Fibroblast of lung (primary cell): ENCODE measurements around the gene PCGF3. TPM values are rescaled to one million over a fixed set of nuclear protein-coding genes. Genes with fewer than 3 reads are reported as not detected.
"Not testable (repeated sequence)": the region's sequence is repeated elsewhere in the genome, so short reads cannot be mapped to it uniquely, and the experiment has no call there.

ENCODE experiments used
- DNase-seq, 2 donors: peaks; one replicate each; pipeline versions ENCODE4 v3.0.0 to v3.0.0-alpha.2; 2010; ENCODE audit warnings: low read depth in 2 of 2
- H2AFZ ChIP-seq: 2 replicates; pipeline ENCODE4 v1.5.1; 2012; ENCODE audit warnings: low read length, control low read depth, inconsistent platforms
- H3K27ac ChIP-seq: 2 replicates; pipeline ENCODE4 v1.5.1; 2011; ENCODE audit warnings: low read length, control low read depth; ENCODE audit not compliant: insufficient read depth
- H3K27me3 ChIP-seq: 2 replicates; pipeline ENCODE4 v1.5.1; 2011; ENCODE audit warnings: mild to moderate bottlenecking, low read length; ENCODE audit not compliant: control insufficient read depth, insufficient read depth
- H3K36me3 ChIP-seq: 2 replicates; pipeline ENCODE4 v1.5.1; 2011; ENCODE audit warnings: low read length; ENCODE audit not compliant: control insufficient read depth, insufficient read depth
- H3K4me1 ChIP-seq: 2 replicates; pipeline ENCODE4 v1.5.1; 2011; ENCODE audit warnings: low read length; ENCODE audit not compliant: control insufficient read depth, insufficient read depth; ENCODE audit errors: extremely low read depth
- H3K4me2 ChIP-seq: 2 replicates; pipeline ENCODE4 v1.5.1; 2011; ENCODE audit warnings: low read length, control low read depth; ENCODE audit not compliant: insufficient read depth; ENCODE audit errors: extremely low read depth
- H3K4me3 ChIP-seq, 4 experiments: fragments of 200-600 bp in 1 of 4; sonication (generic) in 1 of 4; replicated peaks in 1 of 4; 2 replicates each; pipeline ENCODE4 v1.5.1; 2011 to 2016; ENCODE audit warnings: low read length in 4 of 4, low read depth in 3 of 4, mild to moderate bottlenecking in 3 of 4, control low read depth in 2 of 4, inconsistent platforms in 1 of 4, mixed read lengths in 1 of 4; ENCODE audit not compliant: insufficient read depth in 1 of 4; ENCODE audit errors: control extremely low read depth in 1 of 4
- H3K79me2 ChIP-seq: 2 replicates; pipeline ENCODE4 v1.5.1; 2012; ENCODE audit warnings: mild to moderate bottlenecking, low read length, inconsistent platforms; ENCODE audit not compliant: control insufficient read depth, insufficient read depth
- H3K9ac ChIP-seq: 2 replicates; pipeline ENCODE4 v1.5.1; 2011; ENCODE audit warnings: mild to moderate bottlenecking, low read length, control low read depth; ENCODE audit not compliant: insufficient read depth
- H3K9me3 ChIP-seq: 2 replicates; pipeline ENCODE4 v1.5.1; 2012; ENCODE audit warnings: low read depth, low read length; ENCODE audit not compliant: control insufficient read depth, insufficient read depth
- H4K20me1 ChIP-seq: 2 replicates; pipeline ENCODE4 v1.5.1; 2011; ENCODE audit warnings: low read length; ENCODE audit not compliant: control insufficient read depth, insufficient read depth; ENCODE audit errors: extremely low read depth
- CTCF ChIP-seq, 2 donors: IDR thresholded peaks in 1 of 2; conservative IDR thresholded peaks in 1 of 2; 1 replicate in 1 of 2; 2 replicates in 1 of 2; pipeline ENCODE4 v1.5.1; 2011 to 2012; ENCODE audit warnings: low read length in 2 of 2, control low read depth in 1 of 2, inconsistent platforms in 1 of 2, low read depth in 1 of 2, mild to moderate bottlenecking in 1 of 2
- EZH2 ChIP-seq: IDR thresholded peaks from 2 replicates; pipeline ENCODE4 v1.5.1; 2012; ENCODE audit warnings: low read length, control low read depth, mild to moderate bottlenecking; ENCODE audit errors: missing control alignments
- polyA plus RNA-seq, 2 donors: library from polyadenylated mRNA; depleted of rRNA in 1 of 2; stranded (reverse) in 1 of 2; unstranded in 1 of 2; fragments of >200 nt; gene quantifications; 2 replicates each; pipeline ENCODE4 v1.2.1, GENCODE V29; 2011 to 2012; ENCODE audit warnings: missing spikeins in 1 of 2
- total RNA-seq: library from RNA; depleted of rRNA; stranded (reverse); fragments of >200 nt; gene quantifications from 2 replicates; pipeline ENCODE4 v1.2.1, GENCODE V29; 2014

Gene PCGF3
- total and polyA plus RNA-seq, 2 donors (not counting 1 experiment from before 2014, with no cell fraction given), result 24.8 to 27.1 TPM

- no peak overlapping the region for H2AFZ ChIP-seq
- H3K9me3 ChIP-seq, result no peaks in the 10 kb centered on the region
- H3K79me2 ChIP-seq, result peaks cover 81% of the 10 kb centered on the region
- no peak overlapping the region for H3K4me2 ChIP-seq
- no peaks in the 10 kb centered on the region for H4K20me1 ChIP-seq
- peaks cover 7% of the 10 kb centered on the region for H3K4me1 ChIP-seq
- peaks cover 19% of the 10 kb centered on the region for H3K36me3 ChIP-seq
- no peak for DNase-seq
- H3K4me3 ChIP-seq, result no peak overlapping the region
- no peaks in the 10 kb centered on the region for H3K27me3 ChIP-seq
- no peak overlapping the region for H3K27ac ChIP-seq
- TF ChIP-seq CTCF (conservative IDR thresholded peaks at IDR 0.05 in 1 of 2, IDR thresholded peaks at IDR 0.05 in 1 of 2; ENCODE audit: low read depth in 1 of 2, low read length in 2 of 2), result no peak
- TF ChIP-seq EZH2, result no peak
- no peak overlapping the region for H3K9ac ChIP-seq
These were observed 72.1 kb downstream of the PCGF3 start for GRCh38 chr4:777520-778262.

- TF ChIP-seq CTCF (conservative IDR thresholded peaks at IDR 0.05 in 1 of 2, IDR thresholded peaks at IDR 0.05 in 1 of 2; ENCODE audit: low read depth in 1 of 2, low read length in 2 of 2) (no peak), EZH2 (no peak)
- H3K79me2 ChIP-seq, result peaks cover 64% of the 10 kb centered on the region
- H3K36me3 ChIP-seq, result peaks cover 12% of the 10 kb centered on the region
- H3K9me3 ChIP-seq, result no peaks in the 10 kb centered on the region
- H3K4me2 ChIP-seq, result peak overlapping the region; percentile 96
- H3K4me3 ChIP-seq, result peak overlapping the region in 2 of 4 experiments; percentile 15 to 98
- H3K4me1 ChIP-seq, result peaks cover 7% of the 10 kb centered on the region
- H3K9ac ChIP-seq, result no peak overlapping the region
- no peak for DNase-seq
- H3K27me3 ChIP-seq, result no peaks in the 10 kb centered on the region
- H3K27ac ChIP-seq, result no peak overlapping the region
- no peaks in the 10 kb centered on the region for H4K20me1 ChIP-seq
- no peak overlapping the region for H2AFZ ChIP-seq
These were observed 73.9 kb downstream of the PCGF3 start for GRCh38 chr4:779555-779954.

- Histone ChIP-seq H3K36me3 (peaks cover 11% of the 10 kb centered on the region), H3K27ac (peak overlapping the region; percentile 97), H3K4me2 (peak overlapping the region; percentile 96), H3K4me3 (peak overlapping the region; percentile 71 to 98 (median 87)), H3K9ac (peak overlapping the region; percentile 99), H3K79me2 (peaks cover 57% of the 10 kb centered on the region)
- not testable (repeated sequence) for DNase-seq, H3K27me3 ChIP-seq, H4K20me1 ChIP-seq, H3K4me1 ChIP-seq, H3K9me3 ChIP-seq, H2AFZ ChIP-seq
These were observed 74.6 kb downstream of the PCGF3 start for GRCh38 chr4:780255-780654.
